HEK293 (cell line): ENCODE results near the gene RIBC2.
A peak's percentile ranks its signal among the peaks of the same experiment; 100 is the strongest.

Source experiments
- CTCF ChIA-PET: fragments of 350-600 bp; formaldehyde crosslinking; extraction: SDS; loops from one replicate; lab custom pipeline; 2021; ENCODE audit warnings: antibody characterized with exemption; lab: Yijun Ruan, JAX
- POLR2A ChIA-PET: fragments of 300-600 bp; formaldehyde crosslinking; extraction: SDS; loops from one replicate; lab custom pipeline; 2020; ENCODE audit warnings: antibody characterized with exemption, inconsistent platforms; lab: Yijun Ruan, JAX
- H3K27ac ChIP-seq: fragments of 200-500 bp; sonication (Bioruptor generic); 2 replicates; pipeline ENCODE4 v1.5.1; 2014; ENCODE audit warnings: low read depth, low read length, control low read depth, inconsistent platforms; ENCODE audit errors: extremely low read depth
- H3K36me3 ChIP-seq, 2 experiments: fragments of 200-500 bp in 1 of 2; sonication (Bioruptor generic) in 1 of 2; 1 replicate in 1 of 2; 2 replicates in 1 of 2; pipeline ENCODE4 v1.5.1; 2014 to 2017; ENCODE audit warnings: inconsistent platforms in 2 of 2, low read length in 2 of 2; ENCODE audit not compliant: control insufficient read depth in 2 of 2, insufficient read depth in 1 of 2
- H3K4me1 ChIP-seq: fragments of 200-500 bp; sonication (Bioruptor generic); 2 replicates; pipeline ENCODE4 v1.5.1; 2014; ENCODE audit warnings: mild to moderate bottlenecking, low read length, inconsistent platforms; ENCODE audit not compliant: control insufficient read depth, insufficient read depth
- H3K4me3 ChIP-seq: 2 replicates; pipeline ENCODE4 v1.5.1; 2011; ENCODE audit warnings: low read depth, mild to moderate bottlenecking, control low read depth, low read length, moderate library complexity
- H3K9me3 ChIP-seq: fragments of 200-500 bp; sonication (Bioruptor generic); 2 replicates; pipeline ENCODE4 v1.5.1; 2014; ENCODE audit warnings: low read depth, low read length, inconsistent platforms; ENCODE audit not compliant: control insufficient read depth, insufficient read depth
- GLI4 ChIP-seq: fragments of 450-650 bp; formaldehyde crosslinking; IDR thresholded peaks from 2 replicates; pipeline ENCODE4 v1.5.1; 2016; ENCODE audit warnings: missing biosample characterization, missing genetic modification characterization
- PRDM10 ChIP-seq: fragments of 450-650 bp; formaldehyde crosslinking; IDR thresholded peaks from 2 replicates; pipeline ENCODE4 v1.5.1; 2016; ENCODE audit warnings: missing biosample characterization, missing genetic modification characterization
- SETDB1 ChIP-seq: IDR thresholded peaks from one replicate; pipeline ENCODE4 v1.6.1; 2017; ENCODE audit warnings: mild to moderate bottlenecking, low read length, moderate library complexity, mixed read lengths; ENCODE audit not compliant: insufficient read length
- ZIC2 ChIP-seq: fragments of 450-650 bp; formaldehyde crosslinking; IDR thresholded peaks from 2 replicates; pipeline ENCODE4 v1.5.1; 2016; ENCODE audit warnings: missing biosample characterization, missing genetic modification characterization
- ZNF548 ChIP-seq: fragments of 450-650 bp; formaldehyde crosslinking; IDR thresholded peaks from 2 replicates; pipeline ENCODE4 v1.5.1; 2016; ENCODE audit warnings: missing biosample characterization, missing genetic modification characterization
- ZNF639 ChIP-seq: fragments of 450-650 bp; formaldehyde crosslinking; IDR thresholded peaks from 2 replicates; pipeline ENCODE4 v1.5.1; 2016; ENCODE audit warnings: missing biosample characterization, missing genetic modification characterization
- ZNF658 ChIP-seq: fragments of 450-650 bp; formaldehyde crosslinking; IDR thresholded peaks from 2 replicates; pipeline ENCODE4; 2016; ENCODE audit warnings: missing biosample characterization, missing genetic modification characterization

RIBC2 gene

GRCh38 chr22:45478108-45478771 is 64.7 kb downstream of the RIBC2 start:
- H3K4me3 ChIP-seq: no peak overlapping the region
- ChIA-PET CTCF (no interaction called here), POLR2A (interaction anchor here (0.6 to 0.7 kb wide), 2 partner anchors 48 to 335 kb away, joined by 4 to 5 read pairs; no protein-coding TSS in a partner anchor)
- peak; percentile 55 for TF ChIP-seq ZIC2 (tag by site-specific recombination)
- no peak for TF ChIP-seq ZNF639
- H3K36me3 ChIP-seq: no peaks in the 10 kb centered on the region
- H3K27ac ChIP-seq: no peak overlapping the region
- no peaks in the 10 kb centered on the region for H3K4me1 ChIP-seq
- no peaks in the 10 kb centered on the region for H3K9me3 ChIP-seq

GRCh38 chr22:45480717-45481116 is 67.2 kb downstream of the RIBC2 start:
- POLR2A ChIA-PET: no interaction called here
- no peaks in the 10 kb centered on the region for H3K36me3 ChIP-seq
- no peak overlapping the region for H3K4me3 ChIP-seq
- CTCF ChIA-PET: interaction anchor here (0.5 kb wide), 1 partner anchor 97 kb away, joined by 3 read pairs; no protein-coding TSS in a partner anchor
- H3K27ac ChIP-seq: no peak overlapping the region
- TF ChIP-seq SETDB1 (peak; percentile 74), ZNF658 (tag by site-specific recombination) (no peak), GLI4 (tag by site-specific recombination) (no peak)
- H3K4me1 ChIP-seq: no peaks in the 10 kb centered on the region
- no peaks in the 10 kb centered on the region for H3K9me3 ChIP-seq

GRCh38 chr22:45481661-45482060 is 68.2 kb downstream of the RIBC2 start:
- ChIA-PET CTCF (interaction anchor here (0.9 kb wide), 1 partner anchor 72 kb away, joined by 3 read pairs; no protein-coding TSS in a partner anchor), POLR2A (no interaction called here)
- no peak overlapping the region for H3K4me3 ChIP-seq
- H3K27ac ChIP-seq: no peak overlapping the region
- H3K9me3 ChIP-seq: no peaks in the 10 kb centered on the region
- TF ChIP-seq PRDM10 (tag by site-specific recombination): peak; percentile 30; the same call in 1 of the 2 replicates
- TF ChIP-seq ZNF548 (tag by site-specific recombination): no peak
- no peaks in the 10 kb centered on the region for H3K36me3 ChIP-seq
- no peaks in the 10 kb centered on the region for H3K4me1 ChIP-seq
